ENCODE data around the gene FIZ1.

The FIZ1 gene

GRCh38 chr19:55602104-55603001, 3.0 kb upstream of the FIZ1 start:
- TF ChIP-seq CTCF (IDR thresholded peaks at IDR 0.05; ENCODE audit: insufficient read depth, missing control alignments), result no peak
- no peak for FAIRE-seq
- DNase-seq (ENCODE audit: insufficient read length, low spot score), result no peak

- TF ChIP-seq CTCF (IDR thresholded peaks at IDR 0.05; ENCODE audit: insufficient read depth, missing control alignments), result no peak
- no peak for FAIRE-seq
- no peak for DNase-seq (ENCODE audit: insufficient read length, low spot score)
Measured at GRCh38 chr19:55601084-55601483, 1.8 kb upstream of the FIZ1 start.

GRCh38 chr19:55600662-55601028, 1.3 kb upstream of the FIZ1 start:
- DNase-seq (ENCODE audit: insufficient read length, low spot score) (no peak), FAIRE-seq (no peak)
- no peak for TF ChIP-seq CTCF (IDR thresholded peaks at IDR 0.05; ENCODE audit: insufficient read depth, missing control alignments)

GRCh38 chr19:55599842-55600661, 735 bp upstream of the FIZ1 start, which contains the start of gene ZNF524:
TSS of gene ZNF524 (plus strand) at chr19:55600288. CDS start at chr19:55602113, 1,825 bp downstream.
- FAIRE-seq (no peak), DNase-seq (ENCODE audit: insufficient read length, low spot score) (peak; percentile 82)
- no peak for TF ChIP-seq CTCF (IDR thresholded peaks at IDR 0.05; ENCODE audit: insufficient read depth, missing control alignments)

- DNase-seq (ENCODE audit: insufficient read length, low spot score), result no peak
- no peak for TF ChIP-seq CTCF (IDR thresholded peaks at IDR 0.05; ENCODE audit: insufficient read depth, missing control alignments)
- no peak for FAIRE-seq
Measured at GRCh38 chr19:55598719-55599467, 424 bp downstream of the FIZ1 start.

GRCh38 chr19:55598034-55598433, 1.3 kb downstream of the FIZ1 start:
- DNase-seq (ENCODE audit: insufficient read length, low spot score), result no peak
- FAIRE-seq, result no peak
- TF ChIP-seq CTCF (IDR thresholded peaks at IDR 0.05; ENCODE audit: insufficient read depth, missing control alignments), result no peak
